ENCODE results near the gene GAPVD1.

GAPVD1 gene

GRCh38 chr9:125321496-125321895, 59.9 kb downstream of the GAPVD1 start:
- DNase-seq: no peak

DNA sequence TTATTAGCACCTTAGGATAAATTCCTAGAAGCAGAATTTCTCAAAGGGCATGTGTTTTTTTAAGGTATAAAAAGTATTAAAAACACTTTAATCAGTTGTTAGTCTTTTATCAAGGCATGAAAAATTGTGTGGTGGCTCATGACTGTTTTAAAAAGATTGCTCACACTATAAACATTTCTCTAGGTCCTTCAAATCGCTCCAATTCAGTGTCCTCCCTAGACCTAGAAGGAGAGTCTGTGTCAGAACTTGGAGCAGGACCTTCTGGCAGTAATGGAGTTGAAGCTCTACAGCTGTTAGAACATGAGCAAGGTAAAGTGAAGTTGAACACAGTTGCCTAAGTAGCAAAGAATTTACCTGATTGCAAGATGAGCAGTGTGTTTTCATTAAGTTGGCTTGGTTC, 62.0 kb downstream of the GAPVD1 start:
- DNase-seq: no peak

GRCh38 chr9:125325826-125326225, 64.2 kb downstream of the GAPVD1 start:
- DNase-seq: no peak

DNA sequence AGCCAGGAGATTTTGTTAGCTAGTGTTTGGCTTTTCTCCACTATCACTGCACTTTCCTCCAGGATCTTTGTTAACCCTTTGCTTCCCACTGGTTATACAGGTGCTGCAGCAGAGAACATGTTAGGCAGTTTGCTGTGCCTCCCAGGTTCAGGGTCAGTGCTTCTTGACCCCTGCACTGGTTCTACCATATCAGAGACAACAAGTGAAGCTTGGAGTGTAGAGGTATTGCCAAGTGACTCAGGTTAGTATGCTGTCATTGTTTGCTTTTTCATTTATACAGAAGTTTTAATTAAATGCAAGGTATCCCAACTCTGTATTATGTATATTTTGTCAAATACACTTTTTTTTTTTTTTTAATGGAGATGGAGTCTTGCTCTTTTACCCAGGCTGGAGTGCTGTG, 68.4 kb downstream of the GAPVD1 start:
- DNase-seq: no peak

DNA sequence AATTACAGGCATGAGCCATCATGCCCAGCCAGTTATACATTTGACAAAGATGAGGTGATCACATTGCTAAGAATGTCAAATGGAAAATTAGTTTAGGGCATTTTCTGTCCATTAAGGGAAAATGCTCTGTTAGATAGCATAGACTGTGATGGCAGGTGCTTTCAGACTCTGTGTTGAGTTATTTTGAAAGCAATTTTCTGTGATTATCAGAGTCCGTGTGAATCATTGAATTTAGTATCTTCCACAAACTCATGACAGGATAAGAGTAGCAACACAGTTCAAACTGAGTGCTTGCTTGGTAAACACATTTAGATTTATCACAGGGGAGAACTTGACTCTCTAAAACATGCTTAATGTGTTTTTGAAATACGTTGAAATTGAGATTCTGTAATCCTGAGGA, 69.0 kb downstream of the GAPVD1 start:
- no peak for DNase-seq

GRCh38 chr9:125332527-125332926, 70.9 kb downstream of the GAPVD1 start:
- peak; percentile 20 for DNase-seq

DNA sequence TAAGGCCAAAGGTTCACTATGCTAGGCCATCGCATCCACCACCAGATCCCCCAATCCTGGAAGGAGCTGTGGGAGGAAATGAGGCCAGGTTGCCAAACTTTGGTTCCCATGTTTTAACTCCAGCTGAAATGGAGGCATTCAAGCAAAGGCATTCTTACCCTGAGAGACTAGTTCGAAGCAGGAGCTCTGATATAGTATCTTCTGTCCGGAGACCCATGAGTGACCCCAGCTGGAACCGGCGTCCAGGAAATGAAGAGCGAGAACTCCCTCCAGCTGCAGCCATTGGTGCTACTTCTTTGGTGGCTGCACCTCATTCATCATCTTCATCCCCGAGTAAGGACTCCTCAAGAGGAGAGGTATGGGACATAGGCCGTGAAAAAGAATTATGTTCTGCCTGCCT, 75.6 kb downstream of the GAPVD1 start:
- DNase-seq: no peak

DNA sequence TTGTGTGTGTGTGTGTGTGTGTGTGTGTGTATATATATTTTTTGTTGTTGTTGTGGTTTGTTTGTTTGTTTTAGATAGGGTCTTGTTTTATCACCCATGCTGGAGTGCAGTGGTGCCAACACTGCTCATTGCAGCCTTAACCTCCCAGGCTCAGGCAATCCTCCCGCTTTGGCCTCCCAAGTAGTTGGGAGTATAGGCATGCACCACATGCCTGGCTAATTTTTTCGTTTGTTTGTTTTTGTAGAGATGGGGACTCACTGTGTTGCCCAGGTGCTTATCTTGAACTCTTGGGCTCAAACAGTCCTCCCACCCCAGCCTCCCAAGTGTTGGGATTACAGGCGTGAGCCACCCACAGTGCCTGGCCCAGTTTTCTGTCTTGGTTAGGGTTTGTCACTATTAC, 77.3 kb downstream of the GAPVD1 start:
- no peak for DNase-seq

GRCh38 chr9:125341566-125341965, 79.9 kb downstream of the GAPVD1 start:
- no peak for DNase-seq

GRCh38 chr9:125343518-125344275, 82.1 kb downstream of the GAPVD1 start:
- no peak for DNase-seq

DNA sequence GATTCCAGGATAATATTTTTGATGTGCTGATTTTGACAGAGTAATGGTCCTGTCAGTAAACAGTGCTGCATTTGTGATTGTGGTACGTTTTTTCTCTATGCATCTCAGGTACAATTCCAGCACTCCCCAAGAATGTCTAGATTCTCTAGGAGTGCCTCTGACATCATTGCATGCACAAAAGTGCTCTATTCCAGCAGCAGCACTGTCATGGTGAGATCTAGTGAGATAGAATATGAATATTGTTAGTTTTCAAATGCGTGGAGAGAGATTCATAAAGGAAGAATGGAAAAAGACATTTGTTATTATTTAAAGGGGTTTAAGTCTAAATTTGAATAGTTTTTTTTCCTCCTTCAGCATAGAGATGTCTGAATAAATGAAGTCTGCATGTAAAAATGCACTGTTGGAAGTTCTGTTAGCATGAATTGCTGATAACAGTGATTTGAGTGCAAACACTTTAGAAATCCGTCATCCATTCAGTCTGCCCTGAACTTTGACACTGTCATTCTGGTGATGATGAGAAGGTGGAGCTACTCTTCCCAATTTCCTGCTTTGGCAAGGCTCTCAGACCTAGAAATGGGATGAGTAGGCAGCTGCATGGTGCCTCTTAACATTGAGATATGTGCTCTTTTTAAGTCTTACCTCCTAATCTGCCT, 84.6 kb downstream of the GAPVD1 start:
- DNase-seq: no peak

- DNase-seq: no peak
Measured at GRCh38 chr9:125355601-125356000, 94.0 kb downstream of the GAPVD1 start.

DNA sequence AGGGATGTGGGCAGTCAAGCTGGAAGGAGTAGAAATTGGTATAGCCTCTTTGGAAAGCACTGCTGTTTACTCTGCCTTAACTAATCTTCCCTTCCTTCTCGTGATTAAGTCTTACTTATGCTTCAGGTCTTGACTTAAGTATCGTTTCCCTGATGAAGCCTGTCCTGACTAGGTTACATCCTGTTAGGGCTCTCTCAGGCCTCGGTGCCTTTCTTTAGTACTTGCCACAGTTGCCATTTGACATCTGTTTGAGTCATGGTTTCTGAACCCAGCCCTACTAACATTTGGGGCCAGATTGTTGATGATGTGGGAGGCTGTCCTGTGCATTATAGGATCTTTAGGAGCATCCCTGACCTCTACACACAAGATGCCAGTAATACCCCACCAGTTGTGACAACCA, 94.4 kb downstream of the GAPVD1 start:
- no peak for DNase-seq

- DNase-seq: no peak
Measured at GRCh38 chr9:125359011-125359410, 97.4 kb downstream of the GAPVD1 start.

DNA sequence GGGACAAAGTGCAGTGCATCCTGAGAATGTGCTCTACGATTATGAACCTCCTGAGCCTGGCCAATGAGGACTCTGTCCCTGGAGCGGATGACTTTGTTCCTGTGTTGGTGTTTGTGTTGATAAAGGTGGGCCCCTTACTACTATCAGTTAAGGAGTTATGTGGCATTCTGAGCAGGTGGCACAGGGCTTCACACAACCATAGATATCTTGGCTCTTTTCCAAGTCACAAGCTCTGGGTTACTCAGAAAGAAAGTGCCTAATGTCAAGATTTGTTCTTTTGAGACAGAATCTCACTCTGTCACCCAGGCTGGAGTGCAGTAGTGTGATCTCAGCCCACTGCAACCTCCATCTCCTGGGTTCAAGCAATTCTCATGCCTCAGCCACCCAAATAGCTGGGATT, 99.0 kb downstream of the GAPVD1 start:
- no peak for DNase-seq

- DNase-seq: no peak
Measured at GRCh38 chr9:125361837-125362531, 100.4 kb downstream of the GAPVD1 start.

- DNase-seq: no peak
Measured at GRCh38 chr9:125366676-125367075, 105.0 kb downstream of the GAPVD1 start.

GRCh38 chr9:125370786-125371185, 109.2 kb downstream of the GAPVD1 start:
- DNase-seq: no peak

- no peak for DNase-seq
Measured at GRCh38 chr9:125372441-125373226, 111.0 kb downstream of the GAPVD1 start.

GRCh38 chr9:125374443-125375309, 113.0 kb downstream of the GAPVD1 start:
- DNase-seq: peak; percentile 37

GRCh38 chr9:125375820-125376219, 114.2 kb downstream of the GAPVD1 start:
- DNase-seq: no peak
